Endodermal cell (in vitro differentiated cells): ENCODE data around the gene SYDE1. TPM values are rescaled to one million over a fixed set of nuclear protein-coding genes. Genes with fewer than 3 reads are reported as not detected.

Source experiments
- DNase-seq: peaks from one replicate; pipeline ENCODE4 v3.0.0-alpha.2; 2017
- H3K27ac ChIP-seq: 2 replicates; pipeline ENCODE4 v1.5.1; 2013; ENCODE audit warnings: mild to moderate bottlenecking, low read depth, low read length, moderate library complexity
- H3K27me3 ChIP-seq: 2 replicates; pipeline ENCODE4 v1.6.1; 2013; ENCODE audit warnings: mild to moderate bottlenecking, low read length, moderate library complexity; ENCODE audit not compliant: insufficient read depth, control insufficient read depth, poor library complexity, severe bottlenecking
- H3K36me3 ChIP-seq: 2 replicates; pipeline ENCODE4 v1.7.0; 2013; ENCODE audit warnings: mild to moderate bottlenecking, low read length, moderate library complexity; ENCODE audit not compliant: control insufficient read depth, insufficient read depth
- H3K4me1 ChIP-seq: one replicate; pipeline ENCODE4 v1.7.0; 2013; ENCODE audit warnings: low read length; ENCODE audit not compliant: control insufficient read depth, insufficient read depth
- H3K4me3 ChIP-seq: 2 replicates; pipeline ENCODE4 v1.5.1; 2013; ENCODE audit warnings: mild to moderate bottlenecking, low read length, moderate library complexity
- H3K9ac ChIP-seq: 2 replicates; pipeline ENCODE4 v1.6.1; 2013; ENCODE audit warnings: mild to moderate bottlenecking, low read length, moderate library complexity; ENCODE audit not compliant: poor library complexity, severe bottlenecking; ENCODE audit errors: extremely low read depth
- H3K9me3 ChIP-seq: 2 replicates; pipeline ENCODE4 v1.6.1; 2013; ENCODE audit warnings: mild to moderate bottlenecking, low read length, moderate library complexity; ENCODE audit not compliant: control insufficient read depth
- H3K27ac Mint-ChIP-seq: 2 replicates; pipeline ENCODE4 v1.8.0; 2020; ENCODE audit warnings: mixed read lengths
- H3K27me3 Mint-ChIP-seq: 2 replicates; pipeline ENCODE4 v1.8.0; 2021; ENCODE audit warnings: mild to moderate bottlenecking, mixed read lengths; ENCODE audit not compliant: insufficient read depth
- H3K36me3 Mint-ChIP-seq: 2 replicates; pipeline ENCODE4 v1.8.0; 2020; ENCODE audit warnings: low read depth, mixed read lengths
- H3K4me1 Mint-ChIP-seq: 2 replicates; pipeline ENCODE4 v1.8.0; 2020; ENCODE audit warnings: mixed read lengths
- H3K4me3 Mint-ChIP-seq: 2 replicates; pipeline ENCODE4 v1.8.0; 2020; ENCODE audit warnings: mild to moderate bottlenecking, moderate library complexity, mixed read lengths
- H3K9me3 Mint-ChIP-seq: 2 replicates; pipeline ENCODE4 v1.8.0; 2020; ENCODE audit warnings: mild to moderate bottlenecking, mixed read lengths
- WGBS, 2 experiments: methylation state at CpG; one replicate each; pipeline versions ENCODE4 v1.1.5 to v1.1.7; 2013; ENCODE audit warnings: missing lambda C conversion rate in 2 of 2, mixed read lengths in 1 of 2; ENCODE audit not compliant: insufficient coverage in 1 of 2, insufficient read length in 1 of 2; 5-methylcytosine and 5-hydroxymethylcytosine counted together
- total RNA-seq, 2 donors: library from RNA; stranded (reverse); fragmentation: NEBNext Ultra II Directional in 1 of 2; extraction: Animal tissue kit (Norgen Biotek cat#: 25700) in 1 of 2; gene quantifications; 2 replicates in 1 of 2; 3 replicates in 1 of 2; pipeline ENCODE4 v1.2.1, GENCODE V29; 2021
- TF ChIP-seq, protein P1 (sequence below): fragments of 200-600 bp; sonication (generic); conservative IDR thresholded peaks from 2 replicates; pipeline ENCODE4 v1.5.0; 2021; ENCODE audit warnings: antibody characterized with exemption, mild to moderate bottlenecking

The SYDE1 gene
- total RNA-seq, 2 donors from 2014 or later: 8.9 to 12.2 TPM

DNA sequence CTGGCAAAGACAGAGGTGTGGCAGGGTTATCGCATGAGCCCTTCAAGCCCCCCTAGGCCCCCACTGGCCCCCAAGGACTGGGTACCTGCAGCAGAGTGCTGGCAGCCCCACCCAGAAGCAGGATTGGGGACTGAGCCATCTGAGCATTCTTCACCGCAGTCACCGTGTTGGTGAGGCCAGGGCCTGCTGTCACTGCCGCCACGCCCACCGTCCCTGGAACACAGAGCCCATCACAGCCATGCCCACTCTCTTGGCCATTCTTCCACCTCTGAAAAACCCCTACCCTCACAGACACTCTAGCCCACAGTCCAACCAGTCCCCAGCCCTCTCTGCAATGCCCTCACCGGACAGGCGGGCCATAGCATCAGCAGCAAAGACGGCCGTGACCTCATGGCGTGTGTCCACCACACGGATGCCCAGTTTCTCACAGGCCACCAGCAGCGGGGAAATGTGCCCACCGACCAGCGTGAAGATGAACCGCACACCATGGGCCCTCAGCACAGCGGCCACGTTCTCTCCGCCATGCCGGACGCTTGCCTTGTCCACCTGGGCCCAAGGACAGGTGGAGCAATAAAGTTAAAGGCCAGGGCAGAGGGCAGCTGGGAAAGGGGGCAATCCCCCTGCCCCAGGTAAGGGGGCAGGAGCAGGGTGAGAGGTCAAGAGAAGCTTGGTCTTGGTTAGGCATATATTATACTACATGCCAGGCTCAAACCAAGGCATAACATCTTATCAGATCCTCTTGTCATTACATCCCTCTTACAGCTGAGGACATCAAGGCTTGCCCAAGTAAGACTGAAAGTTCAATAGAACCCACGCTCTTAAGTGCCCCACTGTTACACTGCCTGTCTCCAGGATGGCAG lies 16.1 kb downstream of the SYDE1 start:
- 95 to 99% methylated on average over 14 to 22 of the region's 22 CpGs for WGBS, 2 experiments
- H3K9me3 Mint-ChIP-seq: no peaks in the 10 kb centered on the region
- peaks cover 34% of the 10 kb centered on the region for H3K36me3 ChIP-seq
- H3K27ac ChIP-seq: no peak overlapping the region
- no peaks in the 10 kb centered on the region for H3K27me3 ChIP-seq
- H3K9me3 ChIP-seq: peaks cover 6% of the 10 kb centered on the region
- H3K36me3 Mint-ChIP-seq: peaks cover 45% of the 10 kb centered on the region
- no peak overlapping the region for H3K9ac ChIP-seq
- no peaks in the 10 kb centered on the region for H3K4me1 Mint-ChIP-seq
- H3K4me3 ChIP-seq: no peak overlapping the region
- H3K4me1 ChIP-seq: no peaks in the 10 kb centered on the region
- H3K4me3 Mint-ChIP-seq: no peak overlapping the region
- TF ChIP-seq, protein P1, sequence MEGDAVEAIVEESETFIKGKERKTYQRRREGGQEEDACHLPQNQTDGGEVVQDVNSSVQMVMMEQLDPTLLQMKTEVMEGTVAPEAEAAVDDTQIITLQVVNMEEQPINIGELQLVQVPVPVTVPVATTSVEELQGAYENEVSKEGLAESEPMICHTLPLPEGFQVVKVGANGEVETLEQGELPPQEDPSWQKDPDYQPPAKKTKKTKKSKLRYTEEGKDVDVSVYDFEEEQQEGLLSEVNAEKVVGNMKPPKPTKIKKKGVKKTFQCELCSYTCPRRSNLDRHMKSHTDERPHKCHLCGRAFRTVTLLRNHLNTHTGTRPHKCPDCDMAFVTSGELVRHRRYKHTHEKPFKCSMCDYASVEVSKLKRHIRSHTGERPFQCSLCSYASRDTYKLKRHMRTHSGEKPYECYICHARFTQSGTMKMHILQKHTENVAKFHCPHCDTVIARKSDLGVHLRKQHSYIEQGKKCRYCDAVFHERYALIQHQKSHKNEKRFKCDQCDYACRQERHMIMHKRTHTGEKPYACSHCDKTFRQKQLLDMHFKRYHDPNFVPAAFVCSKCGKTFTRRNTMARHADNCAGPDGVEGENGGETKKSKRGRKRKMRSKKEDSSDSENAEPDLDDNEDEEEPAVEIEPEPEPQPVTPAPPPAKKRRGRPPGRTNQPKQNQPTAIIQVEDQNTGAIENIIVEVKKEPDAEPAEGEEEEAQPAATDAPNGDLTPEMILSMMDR: no peak
- DNase-seq: no peak
- H3K27me3 Mint-ChIP-seq: no peaks in the 10 kb centered on the region
- no peak overlapping the region for H3K27ac Mint-ChIP-seq

DNA sequence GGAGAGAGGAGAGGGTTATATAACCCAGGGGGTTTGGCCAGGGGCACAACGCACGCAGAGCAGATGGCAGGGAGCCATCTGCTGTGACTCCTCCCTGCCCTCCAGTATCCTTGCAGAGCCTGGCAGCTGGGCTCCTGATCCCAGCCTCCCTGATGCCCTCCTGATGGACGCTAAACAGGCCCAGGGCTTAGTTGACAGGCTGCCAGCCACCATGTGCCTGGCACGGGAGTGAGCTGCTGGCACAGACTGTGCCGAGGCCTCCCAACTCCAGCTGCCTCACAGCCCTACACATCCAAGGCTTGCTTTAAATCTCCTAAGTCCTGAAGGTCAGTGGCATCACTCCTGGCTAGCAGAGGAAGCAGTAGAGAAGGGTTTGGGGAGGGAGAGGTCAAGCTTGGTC lies 16.7 kb downstream of the SYDE1 start:
- peak; percentile 33 for DNase-seq
- Mint-ChIP-seq H3K9me3 (no peaks in the 10 kb centered on the region), H3K27me3 (no peaks in the 10 kb centered on the region), H3K4me1 (no peaks in the 10 kb centered on the region), H3K4me3 (peak overlapping the region; percentile 86), H3K36me3 (peaks cover 38% of the 10 kb centered on the region), H3K27ac (no peak overlapping the region)
- TF ChIP-seq, protein P1: no peak
- Histone ChIP-seq H3K9me3 (peaks cover 5% of the 10 kb centered on the region), H3K4me3 (peak overlapping the region; percentile 96), H3K36me3 (peaks cover 27% of the 10 kb centered on the region), H3K9ac (no peak overlapping the region), H3K4me1 (no peaks in the 10 kb centered on the region), H3K27me3 (no peaks in the 10 kb centered on the region), H3K27ac (no peak overlapping the region)
- 91 to 100% methylated on average over 5 of the region's 5 CpGs for WGBS, 2 experiments

DNA sequence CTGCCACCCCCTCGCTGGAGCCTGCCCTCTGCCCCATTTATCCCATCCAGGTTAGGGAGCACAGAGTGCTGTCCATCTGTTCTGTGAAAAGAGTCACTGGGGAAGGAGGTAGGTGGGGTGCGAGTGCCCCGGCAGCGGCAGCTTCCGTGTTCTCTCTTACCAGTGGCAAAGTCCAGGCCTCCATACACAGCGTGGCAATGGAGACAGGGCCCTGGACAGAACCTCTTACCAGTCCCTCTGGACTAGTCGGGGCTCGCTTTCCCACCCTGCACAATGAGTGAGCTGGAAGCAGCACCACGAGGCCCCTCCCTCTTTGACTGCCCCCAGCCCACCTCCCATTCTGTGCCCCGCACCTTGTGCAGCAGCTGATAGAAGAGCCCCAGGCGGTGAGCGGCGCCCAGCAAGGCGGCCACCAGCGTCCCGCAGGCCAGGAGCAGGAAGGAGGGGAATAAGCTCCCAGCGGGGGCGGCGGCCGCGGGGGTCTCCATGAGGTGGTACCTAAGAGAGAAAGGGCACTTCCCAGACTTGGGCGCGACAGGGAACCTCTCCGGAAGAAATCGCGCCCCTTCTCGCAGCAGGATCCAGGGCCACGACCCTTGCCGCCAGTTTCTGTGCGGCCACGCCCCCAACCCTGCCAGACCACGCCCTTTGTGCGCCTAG lies 17.5 kb downstream of the SYDE1 start:
- no peaks in the 10 kb centered on the region for H3K27me3 Mint-ChIP-seq
- H3K9me3 Mint-ChIP-seq: no peaks in the 10 kb centered on the region
- no peaks in the 10 kb centered on the region for H3K27me3 ChIP-seq
- H3K4me3 Mint-ChIP-seq: peak overlapping the region; percentile 86
- H3K4me3 ChIP-seq: peak overlapping the region; percentile 96
- H3K4me1 ChIP-seq: no peaks in the 10 kb centered on the region
- H3K9ac ChIP-seq: peak overlapping the region; percentile 78
- TF ChIP-seq, protein P1: no peak
- WGBS, 2 experiments: 8 to 24% methylated on average over 7 to 33 of the region's 33 CpGs
- peaks cover 30% of the 10 kb centered on the region for H3K36me3 Mint-ChIP-seq
- no peaks in the 10 kb centered on the region for H3K4me1 Mint-ChIP-seq
- no peaks in the 10 kb centered on the region for H3K9me3 ChIP-seq
- no peak for DNase-seq
- peak overlapping the region; percentile 79 for H3K27ac ChIP-seq
- H3K27ac Mint-ChIP-seq: peak overlapping the region; percentile 98
- peaks cover 21% of the 10 kb centered on the region for H3K36me3 ChIP-seq
